Measurements from ENCODE around the gene PIP4K2C. TPM values are rescaled to one million over a fixed set of nuclear protein-coding genes. Genes with fewer than 3 reads are reported as not detected.

PIP4K2C gene
- total RNA-seq, 2 experiments from 2014 or later = 15.1 to 17.3 TPM

DNA sequence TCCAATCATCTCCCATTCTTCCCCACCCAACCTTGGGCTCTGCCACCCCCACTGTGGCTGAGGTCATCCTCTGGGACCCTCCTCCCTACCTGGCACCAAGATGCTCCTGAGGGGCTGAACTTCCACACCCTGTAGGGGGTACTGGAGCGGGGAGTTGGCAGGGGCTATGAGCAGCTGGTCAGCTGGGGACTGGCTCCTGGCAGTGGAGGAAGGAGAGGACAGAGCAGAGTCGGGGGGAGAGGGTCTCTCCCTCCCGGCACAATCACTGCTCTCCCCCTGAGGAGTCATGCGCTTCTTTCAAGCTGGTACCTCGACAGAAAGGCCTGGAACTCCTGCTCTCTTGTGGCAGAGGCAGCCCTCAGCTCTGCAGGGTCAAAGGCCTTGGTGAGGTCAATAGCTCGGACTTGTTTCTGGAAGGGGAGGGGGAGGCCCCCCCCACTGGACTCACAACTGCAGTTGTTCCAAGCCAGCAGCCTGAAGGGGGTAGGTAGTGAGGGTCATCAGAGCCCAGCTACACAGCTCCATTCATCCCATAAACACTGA, 40.0 kb downstream of the PIP4K2C start:
- ATAC-seq (ENCODE audit: poor library complexity) (no peak), DNase-seq (peak in 1 of 14 experiments; percentile 11)
- H3K36me3 Mint-ChIP-seq (ENCODE audit: low read depth) = no peaks in the 10 kb centered on the region
- Histone ChIP-seq H3K9me3 (ENCODE audit: control insufficient read depth in 1 of 2, insufficient read depth in 1 of 2, low read length in 2 of 2) (peaks cover 0 to 6% of the 10 kb centered on the region in 2 experiments), H3K36me3 (ENCODE audit: insufficient read depth, low read length) (no peaks in the 10 kb centered on the region), H3K4me3 (ENCODE audit: low read length) (no peak overlapping the region), H3K27me3 (ENCODE audit: control insufficient read depth in 1 of 2, insufficient read depth in 2 of 2, low read length in 2 of 2) (peaks cover 72 to 76% of the 10 kb centered on the region in 2 experiments), H3K4me1 (ENCODE audit: insufficient read depth, low read length) (peaks cover 34% of the 10 kb centered on the region), H3K27ac (ENCODE audit: low read depth in 1 of 2, low read length in 2 of 2) (no peak overlapping the region)
- peaks cover 25% of the 10 kb centered on the region for H3K4me1 Mint-ChIP-seq (ENCODE audit: low read depth)
- TF ChIP-seq, protein P1, sequence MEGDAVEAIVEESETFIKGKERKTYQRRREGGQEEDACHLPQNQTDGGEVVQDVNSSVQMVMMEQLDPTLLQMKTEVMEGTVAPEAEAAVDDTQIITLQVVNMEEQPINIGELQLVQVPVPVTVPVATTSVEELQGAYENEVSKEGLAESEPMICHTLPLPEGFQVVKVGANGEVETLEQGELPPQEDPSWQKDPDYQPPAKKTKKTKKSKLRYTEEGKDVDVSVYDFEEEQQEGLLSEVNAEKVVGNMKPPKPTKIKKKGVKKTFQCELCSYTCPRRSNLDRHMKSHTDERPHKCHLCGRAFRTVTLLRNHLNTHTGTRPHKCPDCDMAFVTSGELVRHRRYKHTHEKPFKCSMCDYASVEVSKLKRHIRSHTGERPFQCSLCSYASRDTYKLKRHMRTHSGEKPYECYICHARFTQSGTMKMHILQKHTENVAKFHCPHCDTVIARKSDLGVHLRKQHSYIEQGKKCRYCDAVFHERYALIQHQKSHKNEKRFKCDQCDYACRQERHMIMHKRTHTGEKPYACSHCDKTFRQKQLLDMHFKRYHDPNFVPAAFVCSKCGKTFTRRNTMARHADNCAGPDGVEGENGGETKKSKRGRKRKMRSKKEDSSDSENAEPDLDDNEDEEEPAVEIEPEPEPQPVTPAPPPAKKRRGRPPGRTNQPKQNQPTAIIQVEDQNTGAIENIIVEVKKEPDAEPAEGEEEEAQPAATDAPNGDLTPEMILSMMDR (IDR thresholded peaks at IDR 0.05) = no peak
- no peak overlapping the region for H3K27ac Mint-ChIP-seq
- intact Hi-C loops (cut with DNase I, micrococcal nuclease) = loop anchor here in 1 of 2 experiments (5.0 kb wide), 1 partner anchor 61 kb away; the partner anchor contains the start of gene OS9
- H3K27me3 Mint-ChIP-seq = peaks cover 78% of the 10 kb centered on the region
- ChIA-PET CTCF (interaction anchor here (4.9 kb wide), 1 partner anchor 48 kb away, joined by 34 read pairs; no protein-coding TSS in a partner anchor), POLR2A (interaction anchor here (0.7 to 1.0 kb wide), 2 partner anchors 12 to 19 kb away, joined by 3 to 4 read pairs; no protein-coding TSS in a partner anchor)
- no peaks in the 10 kb centered on the region for H3K9me3 Mint-ChIP-seq
- H3K4me3 Mint-ChIP-seq = no peak overlapping the region

GRCh38 chr12:57631566-57632072, 40.6 kb downstream of the PIP4K2C start:
- no peak overlapping the region for H3K27ac Mint-ChIP-seq
- POLR2A ChIA-PET = no interaction called here

More at GRCh38 chr12:57631566-57632072, 40.6 kb downstream of the PIP4K2C start:
- Mint-ChIP-seq H3K9me3 (no peaks in the 10 kb centered on the region), H3K4me3 (no peak overlapping the region), H3K4me1 (ENCODE audit: low read depth) (peaks cover 25% of the 10 kb centered on the region), H3K27me3 (peaks cover 71% of the 10 kb centered on the region), H3K36me3 (ENCODE audit: low read depth) (no peaks in the 10 kb centered on the region)
- no peaks in the 10 kb centered on the region for H3K36me3 ChIP-seq (ENCODE audit: insufficient read depth, low read length)
- TF ChIP-seq, protein P1 (IDR thresholded peaks at IDR 0.05) = no peak
- intact Hi-C loops (cut with DNase I, micrococcal nuclease) = loop anchor here in 1 of 2 experiments (2.0 to 5.0 kb wide), 2 partner anchors 49 to 61 kb away; partner anchors contain the start of gene OS9
- H3K4me1 ChIP-seq (ENCODE audit: insufficient read depth, low read length) = peaks cover 34% of the 10 kb centered on the region
- ATAC-seq (ENCODE audit: poor library complexity) = no peak
- no peak overlapping the region for H3K4me3 ChIP-seq (ENCODE audit: low read length)
- CTCF ChIA-PET = interaction anchor here (4.9 kb wide), 1 partner anchor 49 kb away, joined by 34 read pairs; no protein-coding TSS in a partner anchor
- H3K27me3 ChIP-seq (ENCODE audit: control insufficient read depth in 1 of 2, insufficient read depth in 2 of 2, low read length in 2 of 2) = peaks cover 66 to 70% of the 10 kb centered on the region in 2 experiments
- H3K27ac ChIP-seq (ENCODE audit: low read depth in 1 of 2, low read length in 2 of 2) = no peak overlapping the region
- no peak for DNase-seq
- peaks cover 0 to 6% of the 10 kb centered on the region in 2 experiments for H3K9me3 ChIP-seq (ENCODE audit: control insufficient read depth in 1 of 2, insufficient read depth in 1 of 2, low read length in 2 of 2)
